ENCODE results near the gene PGLYRP3. TPM values are rescaled to one million over a fixed set of nuclear protein-coding genes. Genes with fewer than 3 reads are reported as not detected.

The PGLYRP3 gene
- polyA plus RNA-seq, 3 donors: not detected

DNA sequence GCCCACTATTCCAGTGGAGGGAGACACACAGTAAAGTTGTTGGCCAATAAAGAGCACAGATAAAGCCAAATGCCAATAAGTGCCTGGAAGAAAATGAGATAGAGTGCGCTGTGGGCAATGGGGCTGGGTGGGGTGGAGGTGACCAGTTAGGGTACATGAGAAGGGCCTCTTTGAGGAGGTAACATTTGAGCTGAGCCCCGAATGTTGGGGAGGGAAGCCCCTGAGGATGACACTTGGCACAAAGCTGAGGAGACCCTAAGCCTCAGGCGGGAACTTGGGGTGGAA is 45.9 kb upstream of the PGLYRP3 start:
- Mint-ChIP-seq H3K9me3 (peaks cover 0 to 6% (median 2%) of the 10 kb centered on the region in 7 donors), H3K4me1 (peaks cover 78% of the 10 kb centered on the region), H3K4me3 (peak overlapping the region; percentile 97 to 100), H3K27ac (peak overlapping the region; percentile 96 to 99 (median 97)), H3K27me3 (ENCODE audit: low read depth in 3 of 3) (peaks cover 0 to 3% (median 0%) of the 10 kb centered on the region in 3 donors), H3K36me3 (peaks cover 27 to 42% of the 10 kb centered on the region in 2 donors)
- Histone ChIP-seq H3K9me3 (replicated peaks in 1 of 2; ENCODE audit: control insufficient read depth in 1 of 2, insufficient read depth in 1 of 2, low read length in 2 of 2) (no peaks in the 10 kb centered on the region), H3K36me3 (replicated peaks in 1 of 2; ENCODE audit: control insufficient read depth in 1 of 2, insufficient read depth in 2 of 2, low read length in 2 of 2) (peaks cover 22 to 32% of the 10 kb centered on the region in 2 donors), H3K4me3 (replicated peaks in 1 of 3; ENCODE audit: low read depth in 2 of 3, low read length in 3 of 3) (peak overlapping the region; percentile 66 to 97 (median 92)), H3K27ac (ENCODE audit: low read depth in 1 of 2, low read length in 2 of 2) (peak overlapping the region; percentile 82 to 85), H3K27me3 (ENCODE audit: control insufficient read depth in 2 of 2, insufficient read depth in 2 of 2, low read length in 2 of 2) (no peaks in the 10 kb centered on the region), H4K20me1 (ENCODE audit: insufficient read depth, low read length) (peaks cover 43% of the 10 kb centered on the region), H3K79me2 (ENCODE audit: insufficient read depth, low read length) (peaks cover 58% of the 10 kb centered on the region), H3K9ac (ENCODE audit: insufficient read depth, low read length, poor library complexity, severe bottlenecking) (peak overlapping the region; percentile 69), H2AFZ (ENCODE audit: insufficient read depth, low read depth, low read length, poor library complexity, severe bottlenecking) (no peak overlapping the region), H3K4me1 (ENCODE audit: control insufficient read depth in 1 of 2, insufficient read depth in 2 of 2, low read length in 2 of 2) (peaks cover 63 to 84% of the 10 kb centered on the region in 2 donors), H3K4me2 (replicated peaks; ENCODE audit: extremely low read depth, low read length, poor library complexity, severe bottlenecking) (peak overlapping the region; percentile 96)
- intact Hi-C loops (cut with micrococcal nuclease): no loop called here
- TF ChIP-seq, protein P1, sequence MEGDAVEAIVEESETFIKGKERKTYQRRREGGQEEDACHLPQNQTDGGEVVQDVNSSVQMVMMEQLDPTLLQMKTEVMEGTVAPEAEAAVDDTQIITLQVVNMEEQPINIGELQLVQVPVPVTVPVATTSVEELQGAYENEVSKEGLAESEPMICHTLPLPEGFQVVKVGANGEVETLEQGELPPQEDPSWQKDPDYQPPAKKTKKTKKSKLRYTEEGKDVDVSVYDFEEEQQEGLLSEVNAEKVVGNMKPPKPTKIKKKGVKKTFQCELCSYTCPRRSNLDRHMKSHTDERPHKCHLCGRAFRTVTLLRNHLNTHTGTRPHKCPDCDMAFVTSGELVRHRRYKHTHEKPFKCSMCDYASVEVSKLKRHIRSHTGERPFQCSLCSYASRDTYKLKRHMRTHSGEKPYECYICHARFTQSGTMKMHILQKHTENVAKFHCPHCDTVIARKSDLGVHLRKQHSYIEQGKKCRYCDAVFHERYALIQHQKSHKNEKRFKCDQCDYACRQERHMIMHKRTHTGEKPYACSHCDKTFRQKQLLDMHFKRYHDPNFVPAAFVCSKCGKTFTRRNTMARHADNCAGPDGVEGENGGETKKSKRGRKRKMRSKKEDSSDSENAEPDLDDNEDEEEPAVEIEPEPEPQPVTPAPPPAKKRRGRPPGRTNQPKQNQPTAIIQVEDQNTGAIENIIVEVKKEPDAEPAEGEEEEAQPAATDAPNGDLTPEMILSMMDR (IDR thresholded peaks at IDR 0.05): no peak
- no peak for DNase-seq
- 69% methylated on average over 2 of the region's 3 CpGs for WGBS (ENCODE audit: insufficient coverage)

DNA sequence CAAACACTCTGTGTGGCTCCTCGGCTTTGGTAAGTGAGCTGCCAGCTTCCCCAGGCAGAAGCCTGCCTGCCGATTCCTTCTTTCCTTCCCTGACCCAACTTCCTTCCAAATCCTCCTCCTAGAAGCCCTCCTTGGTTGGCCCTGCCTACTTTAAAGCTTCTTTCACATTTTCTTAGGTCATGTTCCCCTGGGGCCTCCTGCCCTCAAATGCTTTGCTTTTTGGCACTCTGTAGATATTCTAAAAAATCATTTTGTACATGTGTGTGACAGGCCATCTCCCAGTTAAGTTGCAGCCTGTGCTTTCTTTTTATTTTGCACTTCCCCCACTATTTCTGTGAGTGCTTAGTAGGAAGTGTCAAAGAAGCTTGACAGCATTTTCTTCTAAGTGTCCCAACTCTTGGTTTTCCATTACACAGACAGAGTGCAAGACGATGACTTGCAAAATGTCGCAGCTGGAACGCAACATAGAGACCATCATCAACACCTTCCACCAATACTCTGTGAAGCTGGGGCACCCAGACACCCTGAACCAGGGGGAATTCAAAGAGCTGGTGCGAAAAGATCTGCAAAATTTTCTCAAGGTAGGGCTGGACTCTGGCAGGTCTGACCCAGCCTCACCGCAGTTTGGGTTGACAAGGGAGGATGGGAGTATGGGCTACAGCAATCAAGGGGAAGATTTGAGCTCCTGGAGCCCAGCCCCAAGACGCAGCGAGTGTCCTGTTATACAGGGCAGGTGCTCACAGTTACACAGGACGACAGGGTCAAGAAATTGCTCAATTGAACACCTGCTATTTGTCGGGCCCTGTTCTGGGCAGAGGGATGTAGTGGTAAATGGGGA is 45.3 kb upstream of the PGLYRP3 start, which contains the start of gene S100A9:
Gene S100A9 (plus strand): TSS at position 2 of the 838 bp plus-strand sequence. CDS start 430 bp downstream, at position 432.
- Histone ChIP-seq H3K79me2 (ENCODE audit: insufficient read depth, low read length) (peaks cover 52% of the 10 kb centered on the region), H3K4me3 (replicated peaks in 1 of 3; ENCODE audit: low read depth in 2 of 3, low read length in 3 of 3) (peak within 1 kb of the TSS; percentile 66 to 97 (median 92)), H4K20me1 (ENCODE audit: insufficient read depth, low read length) (peaks cover 43% of the 10 kb centered on the region), H3K4me1 (ENCODE audit: control insufficient read depth in 1 of 2, insufficient read depth in 2 of 2, low read length in 2 of 2) (peaks cover 58 to 78% of the 10 kb centered on the region in 2 donors), H3K4me2 (replicated peaks; ENCODE audit: extremely low read depth, low read length, poor library complexity, severe bottlenecking) (peak within 1 kb of the TSS; percentile 96), H3K36me3 (replicated peaks in 1 of 2; ENCODE audit: control insufficient read depth in 1 of 2, insufficient read depth in 2 of 2, low read length in 2 of 2) (peaks cover 22 to 32% of the 10 kb centered on the region in 2 donors), H2AFZ (ENCODE audit: insufficient read depth, low read depth, low read length, poor library complexity, severe bottlenecking) (no peak within 1 kb of the TSS), H3K9ac (ENCODE audit: insufficient read depth, low read length, poor library complexity, severe bottlenecking) (peak within 1 kb of the TSS; percentile 69), H3K27ac (ENCODE audit: low read depth in 1 of 2, low read length in 2 of 2) (peak within 1 kb of the TSS; percentile 82 to 85), H3K9me3 (replicated peaks in 1 of 2; ENCODE audit: control insufficient read depth in 1 of 2, insufficient read depth in 1 of 2, low read length in 2 of 2) (no peaks in the 10 kb centered on the region), H3K27me3 (ENCODE audit: control insufficient read depth in 2 of 2, insufficient read depth in 2 of 2, low read length in 2 of 2) (no peaks in the 10 kb centered on the region)
- Mint-ChIP-seq H3K4me3 (peak within 1 kb of the TSS; percentile 97 to 100), H3K36me3 (peaks cover 27 to 39% of the 10 kb centered on the region in 2 donors), H3K27me3 (ENCODE audit: low read depth in 3 of 3) (peaks cover 0 to 3% (median 3%) of the 10 kb centered on the region in 3 donors), H3K27ac (peak within 1 kb of the TSS; percentile 96 to 99 (median 97)), H3K9me3 (peaks cover 0 to 6% (median 2%) of the 10 kb centered on the region in 7 donors), H3K4me1 (peaks cover 74% of the 10 kb centered on the region)
- WGBS (ENCODE audit: insufficient coverage): 22% methylated on average over 11 of the region's 11 CpGs
- TF ChIP-seq, protein P1 (IDR thresholded peaks at IDR 0.05): no peak
- peak in 2 of 3 donors; percentile 63 to 67 for DNase-seq
- intact Hi-C loops (cut with micrococcal nuclease): loop anchor here in 1 of 2 donors (1.0 kb wide), 1 partner anchor 46 kb away; no protein-coding TSS in a partner anchor

Data from CD14-positive monocyte (primary cell).